Stimulated activated CD8-positive, alpha-beta memory T cell treated with anti-CD3 and anti-CD28 coated beads, Interleukin-4, amount 100 ng/mL, for 1 hour (primary cell): ENCODE measurements around the gene CHRNA3.
"Not testable (repeated sequence)": the region's sequence is repeated elsewhere in the genome, so short reads cannot be mapped to it uniquely, and the experiment has no call there.

Experiments used
- DNase-seq, 2 donors: peaks; one replicate each; pipeline ENCODE4 v3.0.0-alpha.2; 2020; ENCODE audit warnings: low read depth in 2 of 2, low spot score in 1 of 2

CHRNA3 gene

DNA sequence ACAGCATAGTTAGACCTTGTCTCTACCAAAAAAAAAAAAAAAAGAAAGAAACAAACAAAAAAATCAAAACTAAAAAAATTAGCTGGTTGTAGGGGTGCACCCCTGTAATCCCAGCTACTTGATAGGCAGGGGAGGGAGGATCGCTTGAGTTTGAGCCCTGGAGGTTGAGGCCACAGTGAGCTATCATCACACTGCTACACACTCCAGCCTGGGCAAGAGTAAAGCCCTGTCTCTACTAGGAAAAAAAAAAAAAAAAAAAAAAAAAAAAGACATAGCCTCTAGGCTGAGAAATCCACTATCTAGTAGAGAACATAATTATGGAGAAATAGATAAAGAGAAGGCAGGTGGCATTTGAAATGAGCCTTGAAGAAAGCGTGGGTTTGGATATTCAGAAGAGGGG is 57.7 kb downstream of the CHRNA3 start:
- DNase-seq: no peak

DNA sequence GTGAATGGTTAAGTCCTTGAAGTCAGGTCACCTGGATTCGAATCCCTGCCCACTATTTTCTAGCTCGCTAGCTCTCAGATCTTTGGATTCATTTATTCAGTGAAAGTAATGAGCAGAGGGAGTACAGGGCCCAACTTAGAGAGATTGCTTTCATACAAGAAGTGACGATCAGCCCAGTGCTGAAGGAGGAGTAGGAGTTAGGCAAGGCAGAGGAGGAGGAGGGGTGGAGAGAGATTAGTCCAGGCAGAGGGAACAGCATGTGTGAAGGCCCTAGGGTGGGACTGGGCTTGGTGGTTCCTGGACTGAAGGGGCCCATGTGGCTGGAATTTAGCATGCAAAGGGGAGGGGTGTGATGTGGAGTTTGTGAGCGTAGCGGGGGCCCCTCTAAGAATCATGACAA is 59.3 kb downstream of the CHRNA3 start:
- DNase-seq: no peak

GRCh38 chr15:78560201-78560600 is 60.6 kb downstream of the CHRNA3 start:
- not testable (repeated sequence) for DNase-seq

GRCh38 chr15:78552597-78552996 is 68.2 kb downstream of the CHRNA3 start:
- no peak for DNase-seq

GRCh38 chr15:78551902-78552301 is 68.9 kb downstream of the CHRNA3 start:
- no peak for DNase-seq

GRCh38 chr15:78550815-78551214 is 70.0 kb downstream of the CHRNA3 start:
- no peak for DNase-seq

GRCh38 chr15:78550194-78550593 is 70.6 kb downstream of the CHRNA3 start:
- no peak for DNase-seq
